Vein endothelial cell (primary cell): ENCODE measurements around the gene TTC7B. TPM values are rescaled to one million over a fixed set of nuclear protein-coding genes. Genes with fewer than 3 reads are reported as not detected.

ENCODE experiments used
- total RNA-seq: library from RNA; depleted of rRNA; stranded (reverse); fragments of >200 nt; gene quantifications from 2 replicates; pipeline ENCODE4 v1.2.3, GENCODE V29; 2012

TTC7B gene, protein sequence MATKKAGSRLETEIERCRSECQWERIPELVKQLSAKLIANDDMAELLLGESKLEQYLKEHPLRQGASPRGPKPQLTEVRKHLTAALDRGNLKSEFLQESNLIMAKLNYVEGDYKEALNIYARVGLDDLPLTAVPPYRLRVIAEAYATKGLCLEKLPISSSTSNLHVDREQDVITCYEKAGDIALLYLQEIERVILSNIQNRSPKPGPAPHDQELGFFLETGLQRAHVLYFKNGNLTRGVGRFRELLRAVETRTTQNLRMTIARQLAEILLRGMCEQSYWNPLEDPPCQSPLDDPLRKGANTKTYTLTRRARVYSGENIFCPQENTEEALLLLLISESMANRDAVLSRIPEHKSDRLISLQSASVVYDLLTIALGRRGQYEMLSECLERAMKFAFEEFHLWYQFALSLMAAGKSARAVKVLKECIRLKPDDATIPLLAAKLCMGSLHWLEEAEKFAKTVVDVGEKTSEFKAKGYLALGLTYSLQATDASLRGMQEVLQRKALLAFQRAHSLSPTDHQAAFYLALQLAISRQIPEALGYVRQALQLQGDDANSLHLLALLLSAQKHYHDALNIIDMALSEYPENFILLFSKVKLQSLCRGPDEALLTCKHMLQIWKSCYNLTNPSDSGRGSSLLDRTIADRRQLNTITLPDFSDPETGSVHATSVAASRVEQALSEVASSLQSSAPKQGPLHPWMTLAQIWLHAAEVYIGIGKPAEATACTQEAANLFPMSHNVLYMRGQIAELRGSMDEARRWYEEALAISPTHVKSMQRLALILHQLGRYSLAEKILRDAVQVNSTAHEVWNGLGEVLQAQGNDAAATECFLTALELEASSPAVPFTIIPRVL
- total RNA-seq, result 32.0 and 59.6 TPM in 2 replicates

DNA sequence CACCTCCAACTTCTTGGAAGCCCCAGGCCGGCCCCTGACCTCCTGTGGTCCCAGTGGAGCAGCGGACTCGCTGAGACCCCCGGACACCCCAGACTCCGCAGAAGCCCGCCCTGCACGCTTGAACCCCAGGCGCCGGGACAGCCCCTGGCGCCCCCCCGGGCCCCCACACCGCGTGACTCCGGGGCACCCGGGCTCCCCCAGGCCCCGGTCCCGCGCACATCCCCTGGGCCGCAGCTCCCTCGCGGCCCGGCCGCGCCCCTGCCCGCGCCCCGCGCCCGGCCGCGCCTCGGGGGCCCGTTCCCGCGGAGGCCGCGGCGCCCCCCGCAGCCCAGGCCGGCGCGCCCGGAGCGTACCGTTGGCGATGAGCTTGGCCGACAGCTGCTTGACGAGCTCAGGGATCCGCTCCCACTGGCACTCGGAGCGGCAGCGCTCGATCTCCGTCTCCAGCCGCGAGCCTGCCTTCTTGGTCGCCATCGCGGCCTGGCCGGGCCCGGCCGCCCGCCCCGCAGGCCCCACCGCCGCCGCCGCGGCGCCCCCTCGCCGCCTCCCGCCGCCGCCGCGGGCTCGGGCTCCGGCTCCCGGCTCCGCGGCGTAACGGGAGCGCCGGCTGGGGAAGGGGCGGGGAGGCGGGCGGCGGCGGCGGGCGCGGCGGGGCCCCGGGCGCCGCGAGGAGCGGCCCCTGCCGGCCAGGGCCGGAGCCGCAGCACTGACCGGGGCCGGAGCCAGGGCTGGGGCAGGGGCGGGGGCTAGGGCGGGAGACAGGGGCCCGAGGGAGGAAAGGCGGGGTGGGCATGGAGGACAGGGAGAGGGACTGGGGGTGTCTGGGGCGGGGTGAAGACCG lies at the start of gene TTC7B:
TTC7B (minus strand) TSS at position 609 of the 841 bp plus-strand sequence; CDS start at position 474, 135 bp downstream.

Other genes with a start within 250 kb of the TTC7B start
- gene RPS6KA5, start 244.2 kb upstream of the TTC7B start, total RNA-seq, result 6.0 and 6.9 TPM in 2 replicates